HFFc6 (cell line): Measurements from ENCODE around the gene PIK3C3. TPM values are rescaled to one million over a fixed set of nuclear protein-coding genes. Genes with fewer than 3 reads are reported as not detected.

Experiments
- DNase-seq: peaks from one replicate; pipeline ENCODE4 v3.0.0-alpha.2; 2018
- H3K27ac Mint-ChIP-seq: 2 replicates; pipeline ENCODE4 v1.8.0; 2020; ENCODE audit warnings: mild to moderate bottlenecking, mixed read lengths
- H3K27me3 Mint-ChIP-seq: 2 replicates; pipeline ENCODE4 v1.8.0; 2021; ENCODE audit warnings: mild to moderate bottlenecking, moderate library complexity, mixed read lengths; ENCODE audit not compliant: insufficient read depth
- H3K36me3 Mint-ChIP-seq: 2 replicates; pipeline ENCODE4 v1.8.0; 2021; ENCODE audit warnings: low read depth, mixed read lengths
- H3K4me1 Mint-ChIP-seq: 2 replicates; pipeline ENCODE4 v1.8.0; 2020; ENCODE audit warnings: low read depth, mixed read lengths
- H3K4me3 Mint-ChIP-seq: 2 replicates; pipeline ENCODE4 v1.8.0; 2020; ENCODE audit warnings: mild to moderate bottlenecking, moderate library complexity, mixed read lengths
- H3K9me3 Mint-ChIP-seq: 2 replicates; pipeline ENCODE4 v1.8.0; 2020; ENCODE audit warnings: mild to moderate bottlenecking, mixed read lengths
- CTCF ChIP-seq: fragments of 200-600 bp; sonication (generic); IDR thresholded peaks from 2 replicates; pipeline ENCODE4 v1.5.0; 2021; ENCODE audit warnings: antibody characterized with exemption, mild to moderate bottlenecking
- total RNA-seq, 6 experiments: library from RNA; stranded (reverse); fragmentation: NEBNext Ultra II Directional; extraction: Animal tissue kit (Norgen Biotek cat#: 25700); gene quantifications; 2 replicates in 1 of 6; 3 replicates in 5 of 6; pipeline ENCODE4 v1.2.3, GENCODE V29; 2021

Gene PIK3C3
- total RNA-seq, 6 experiments from 2014 or later, result 38.3 to 61.7 (median 47.6) TPM

GRCh38 chr18:41985914-41986313 is 30.9 kb downstream of the PIK3C3 start:
- H3K9me3 Mint-ChIP-seq, result no peaks in the 10 kb centered on the region
- peaks cover 17% of the 10 kb centered on the region for H3K4me1 Mint-ChIP-seq
- H3K27ac Mint-ChIP-seq, result no peak overlapping the region
- H3K4me3 Mint-ChIP-seq, result no peak overlapping the region
- DNase-seq, result no peak
- H3K36me3 Mint-ChIP-seq, result 0 out of 2 replicates have a peak, but pooled peaks cover 4% of the 10 kb centered on the region
- no peaks in the 10 kb centered on the region for H3K27me3 Mint-ChIP-seq
- no peak for TF ChIP-seq CTCF

DNA sequence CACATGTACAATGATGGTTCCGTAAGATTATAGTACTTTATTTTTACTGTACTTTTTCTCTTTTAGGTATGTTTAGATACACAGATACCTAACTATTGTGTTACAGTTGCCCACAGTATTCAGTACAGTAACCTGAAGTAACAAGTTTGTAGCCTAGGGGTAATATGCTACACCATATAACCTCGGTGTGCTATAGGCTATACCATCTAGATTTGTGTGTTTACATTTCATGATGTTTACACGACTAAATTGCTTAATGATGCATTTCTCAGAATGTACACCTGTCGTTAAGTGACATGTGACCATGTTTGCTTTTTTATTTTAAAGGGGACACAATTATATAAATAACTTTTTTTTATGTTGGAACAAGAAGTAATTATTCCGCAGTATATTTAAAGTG is 34.5 kb downstream of the PIK3C3 start:
- Mint-ChIP-seq H3K4me3 (no peak overlapping the region), H3K4me1 (peaks cover 6% of the 10 kb centered on the region; the same call in 1 of the 2 replicates), H3K36me3 (peaks cover 20% of the 10 kb centered on the region), H3K27me3 (no peaks in the 10 kb centered on the region), H3K27ac (no peak overlapping the region), H3K9me3 (no peaks in the 10 kb centered on the region)
- no peak for DNase-seq
- no peak for TF ChIP-seq CTCF

DNA sequence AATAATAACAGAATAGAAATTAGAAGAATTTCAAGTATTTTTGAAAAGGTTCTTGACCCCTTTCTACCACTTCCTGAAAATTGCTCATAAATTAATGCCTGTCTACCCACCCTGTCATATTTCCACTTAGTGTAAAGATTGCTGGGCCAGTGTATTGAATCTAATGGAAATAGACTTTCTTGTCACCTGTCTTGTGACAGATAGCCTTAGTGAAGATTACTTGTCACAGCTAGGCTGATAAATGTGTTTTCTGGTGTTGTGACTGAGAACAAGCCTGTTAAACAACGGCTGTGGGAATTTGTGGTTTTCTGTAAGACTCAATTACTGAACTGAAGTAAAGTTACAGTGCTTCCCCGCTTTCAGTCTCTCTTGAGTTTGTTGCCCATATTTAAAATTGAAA is 37.0 kb downstream of the PIK3C3 start:
- Mint-ChIP-seq H3K4me1 (peaks cover 10% of the 10 kb centered on the region), H3K27ac (no peak overlapping the region), H3K36me3 (peaks cover 32% of the 10 kb centered on the region), H3K9me3 (no peaks in the 10 kb centered on the region), H3K4me3 (no peak overlapping the region), H3K27me3 (no peaks in the 10 kb centered on the region; the same call in 1 of the 2 replicates)
- no peak for TF ChIP-seq CTCF
- DNase-seq, result no peak

- DNase-seq, result no peak
- H3K27me3 Mint-ChIP-seq, result no peaks in the 10 kb centered on the region; the same call in 1 of the 2 replicates
- peaks cover 34% of the 10 kb centered on the region for H3K36me3 Mint-ChIP-seq
- no peak overlapping the region for H3K4me3 Mint-ChIP-seq
- H3K9me3 Mint-ChIP-seq, result no peaks in the 10 kb centered on the region
- peaks cover 16% of the 10 kb centered on the region for H3K4me1 Mint-ChIP-seq
- H3K27ac Mint-ChIP-seq, result no peak overlapping the region
- no peak for TF ChIP-seq CTCF
Observed at GRCh38 chr18:41992703-41993102, 37.7 kb downstream of the PIK3C3 start.

DNA sequence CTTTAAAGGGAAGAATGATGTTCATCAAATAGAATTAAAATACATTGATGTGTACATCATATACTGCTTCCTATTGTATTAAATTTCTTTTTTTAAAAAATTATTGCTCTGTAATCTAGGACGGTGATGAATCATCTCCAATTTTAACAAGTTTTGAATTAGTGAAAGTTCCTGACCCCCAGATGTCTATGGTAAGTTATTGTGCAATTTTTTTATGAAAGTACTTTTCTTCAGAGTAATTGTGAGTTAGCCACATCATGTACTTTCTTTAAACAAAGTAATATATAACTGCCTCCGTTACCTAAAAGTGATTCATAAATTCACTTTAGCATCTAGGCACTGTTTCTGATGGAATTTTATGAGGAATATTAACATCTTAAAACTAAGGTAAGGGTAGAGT is 38.1 kb downstream of the PIK3C3 start:
- DNase-seq, result no peak
- H3K36me3 Mint-ChIP-seq, result peaks cover 36% of the 10 kb centered on the region
- H3K4me1 Mint-ChIP-seq, result peaks cover 21% of the 10 kb centered on the region
- H3K9me3 Mint-ChIP-seq, result no peaks in the 10 kb centered on the region
- no peak overlapping the region for H3K4me3 Mint-ChIP-seq
- H3K27ac Mint-ChIP-seq, result no peak overlapping the region
- no peak for TF ChIP-seq CTCF
- no peaks in the 10 kb centered on the region; the same call in 1 of the 2 replicates for H3K27me3 Mint-ChIP-seq

GRCh38 chr18:41996020-41996419 is 41.0 kb downstream of the PIK3C3 start:
- no peaks in the 10 kb centered on the region for H3K9me3 Mint-ChIP-seq
- no peak for TF ChIP-seq CTCF
- H3K27me3 Mint-ChIP-seq, result no peaks in the 10 kb centered on the region; the same call in 1 of the 2 replicates
- peaks cover 51% of the 10 kb centered on the region for H3K36me3 Mint-ChIP-seq
- no peak overlapping the region for H3K4me3 Mint-ChIP-seq
- DNase-seq, result no peak
- peaks cover 26% of the 10 kb centered on the region for H3K4me1 Mint-ChIP-seq
- H3K27ac Mint-ChIP-seq, result no peak overlapping the region
